Measurements from ENCODE around the gene AIRE. TPM values are rescaled to one million over a fixed set of nuclear protein-coding genes. Genes with fewer than 3 reads are reported as not detected.

Gene AIRE
- total RNA-seq, 4 donors from 2014 or later, result not detected

DNA sequence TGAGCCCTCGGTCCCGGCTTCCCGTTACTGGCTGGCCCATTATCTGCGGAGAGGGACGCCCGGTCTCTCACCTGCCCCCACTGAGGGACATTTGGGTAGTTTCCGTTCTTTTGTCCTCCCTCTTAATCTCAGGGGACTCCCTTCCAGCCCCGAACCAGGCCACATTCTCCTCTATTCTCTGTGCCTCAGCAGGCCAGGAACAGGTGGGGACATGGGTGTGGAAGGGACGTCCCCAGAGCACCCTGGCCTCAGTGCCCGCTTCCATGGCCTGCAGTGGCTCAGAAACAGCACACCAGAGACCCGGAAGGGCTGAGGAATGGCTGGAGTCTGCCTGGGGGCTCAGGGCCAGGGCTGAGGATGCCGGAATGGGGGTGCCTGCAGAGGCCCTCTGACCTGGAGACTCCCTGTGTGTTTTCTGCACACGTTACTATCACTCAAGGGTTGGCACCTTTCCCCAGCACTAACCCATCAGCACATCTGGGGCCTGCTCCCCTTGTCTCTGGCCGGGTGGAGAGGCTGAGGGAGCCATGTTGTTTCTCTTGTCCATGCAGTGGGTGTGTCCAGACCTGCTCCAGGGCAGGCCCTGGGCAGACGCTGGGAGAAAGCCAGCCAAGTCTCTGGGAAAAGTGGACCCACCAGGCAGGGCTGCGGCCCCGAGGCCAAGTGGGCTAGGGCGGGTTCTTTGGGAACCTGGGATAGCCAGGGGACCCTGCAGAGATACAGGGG, 14.0 kb upstream of the AIRE start:
- no peak for TF ChIP-seq POLR2A (IDR thresholded peaks at IDR 0.05)
- no peak overlapping the region for H3K27ac ChIP-seq
- no peaks in the 10 kb centered on the region for H3K36me3 ChIP-seq
- no peaks in the 10 kb centered on the region for H3K9me3 ChIP-seq
- ATAC-seq (no peak), DNase-seq (no peak)
- no peaks in the 10 kb centered on the region for H3K4me1 ChIP-seq
- H3K27me3 ChIP-seq, result no peaks in the 10 kb centered on the region
- H3K4me3 ChIP-seq, result no peak overlapping the region
- intact Hi-C loops (cut with DNase I; ENCODE audit: low total_unique reads) (no loop called here), in situ Hi-C loops (cut with MboI; ENCODE audit: low sequenced_read_pairs in 4 of 4) (no loop called here)

DNA sequence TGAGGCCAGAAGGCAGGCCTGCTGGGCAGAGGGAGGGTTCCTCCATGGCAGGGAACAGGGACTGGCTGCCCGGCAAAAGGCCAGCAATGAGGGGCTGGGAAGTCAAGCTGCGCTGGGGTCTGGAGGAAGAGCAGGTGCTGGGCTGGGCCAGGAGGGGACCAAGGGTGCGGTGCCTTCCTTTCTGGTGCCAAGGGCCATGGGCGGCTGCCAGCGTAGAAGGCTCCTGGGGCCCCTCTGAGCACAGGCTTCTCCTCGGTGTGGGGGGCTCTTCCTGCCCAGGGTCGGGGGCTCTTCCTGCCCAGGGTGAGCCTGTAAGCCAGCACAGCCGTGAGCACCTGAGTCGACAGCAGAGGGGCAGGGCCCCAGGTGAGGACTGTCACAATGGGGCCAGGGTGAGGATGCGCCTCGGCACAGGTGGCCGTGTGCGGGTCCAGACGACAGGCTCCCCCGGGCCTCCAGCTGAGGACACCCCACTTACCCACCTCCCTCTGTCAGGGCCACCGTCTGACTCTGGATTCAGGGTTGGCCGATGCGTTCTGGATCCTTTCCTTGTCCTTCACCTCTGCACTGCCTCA, 13.3 kb upstream of the AIRE start:
- H3K27me3 ChIP-seq, result no peaks in the 10 kb centered on the region
- intact Hi-C loops (cut with DNase I; ENCODE audit: low total_unique reads) (no loop called here), in situ Hi-C loops (cut with MboI; ENCODE audit: low sequenced_read_pairs in 4 of 4) (no loop called here)
- H3K27ac ChIP-seq, result no peak overlapping the region
- DNase-seq, result no peak
- TF ChIP-seq, protein P1, sequence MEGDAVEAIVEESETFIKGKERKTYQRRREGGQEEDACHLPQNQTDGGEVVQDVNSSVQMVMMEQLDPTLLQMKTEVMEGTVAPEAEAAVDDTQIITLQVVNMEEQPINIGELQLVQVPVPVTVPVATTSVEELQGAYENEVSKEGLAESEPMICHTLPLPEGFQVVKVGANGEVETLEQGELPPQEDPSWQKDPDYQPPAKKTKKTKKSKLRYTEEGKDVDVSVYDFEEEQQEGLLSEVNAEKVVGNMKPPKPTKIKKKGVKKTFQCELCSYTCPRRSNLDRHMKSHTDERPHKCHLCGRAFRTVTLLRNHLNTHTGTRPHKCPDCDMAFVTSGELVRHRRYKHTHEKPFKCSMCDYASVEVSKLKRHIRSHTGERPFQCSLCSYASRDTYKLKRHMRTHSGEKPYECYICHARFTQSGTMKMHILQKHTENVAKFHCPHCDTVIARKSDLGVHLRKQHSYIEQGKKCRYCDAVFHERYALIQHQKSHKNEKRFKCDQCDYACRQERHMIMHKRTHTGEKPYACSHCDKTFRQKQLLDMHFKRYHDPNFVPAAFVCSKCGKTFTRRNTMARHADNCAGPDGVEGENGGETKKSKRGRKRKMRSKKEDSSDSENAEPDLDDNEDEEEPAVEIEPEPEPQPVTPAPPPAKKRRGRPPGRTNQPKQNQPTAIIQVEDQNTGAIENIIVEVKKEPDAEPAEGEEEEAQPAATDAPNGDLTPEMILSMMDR (IDR thresholded peaks at IDR 0.05 in 4 of 5, conservative IDR thresholded peaks at IDR 0.05 in 1 of 5), result no peak
- no peak for TF ChIP-seq POLR2A (IDR thresholded peaks at IDR 0.05)
- H3K4me1 ChIP-seq, result no peaks in the 10 kb centered on the region
- no peak overlapping the region for H3K4me3 ChIP-seq
- H3K9me3 ChIP-seq, result no peaks in the 10 kb centered on the region
- H3K36me3 ChIP-seq, result no peaks in the 10 kb centered on the region
- ATAC-seq, result no peak

DNA sequence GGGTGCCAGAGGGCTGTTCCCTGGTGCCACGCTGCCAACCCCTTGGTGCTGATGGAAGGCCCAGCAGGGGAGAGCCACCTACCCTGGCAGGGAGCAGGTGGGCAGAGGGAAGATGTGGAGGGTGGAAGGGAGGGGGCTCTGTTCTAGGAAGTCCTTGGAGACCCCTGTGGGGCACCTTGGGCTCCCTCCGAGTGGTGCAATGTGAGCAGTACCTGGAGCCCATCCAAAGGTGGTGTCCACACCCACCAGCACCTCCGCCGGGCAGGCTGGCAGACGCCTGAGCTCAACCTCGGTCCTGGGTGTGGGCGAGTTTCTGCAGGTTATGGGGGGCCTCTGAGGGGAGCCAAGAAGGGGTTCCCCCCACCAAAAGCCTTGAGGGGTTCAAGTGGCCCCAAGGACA, 12.6 kb upstream of the AIRE start:
- no peak overlapping the region for H3K27ac ChIP-seq
- no peak overlapping the region for H3K4me3 ChIP-seq
- H3K27me3 ChIP-seq, result no peaks in the 10 kb centered on the region
- no peaks in the 10 kb centered on the region for H3K36me3 ChIP-seq
- ATAC-seq (no peak), DNase-seq (no peak)
- intact Hi-C loops (cut with DNase I; ENCODE audit: low total_unique reads), result no loop called here
- no peaks in the 10 kb centered on the region for H3K4me1 ChIP-seq
- in situ Hi-C loops (cut with MboI; ENCODE audit: low sequenced_read_pairs in 4 of 4), result no loop called here
- no peaks in the 10 kb centered on the region for H3K9me3 ChIP-seq
- TF ChIP-seq, protein P1 (IDR thresholded peaks at IDR 0.05 in 4 of 5, conservative IDR thresholded peaks at IDR 0.05 in 1 of 5), result no peak
- TF ChIP-seq POLR2A (IDR thresholded peaks at IDR 0.05), result no peak

DNA sequence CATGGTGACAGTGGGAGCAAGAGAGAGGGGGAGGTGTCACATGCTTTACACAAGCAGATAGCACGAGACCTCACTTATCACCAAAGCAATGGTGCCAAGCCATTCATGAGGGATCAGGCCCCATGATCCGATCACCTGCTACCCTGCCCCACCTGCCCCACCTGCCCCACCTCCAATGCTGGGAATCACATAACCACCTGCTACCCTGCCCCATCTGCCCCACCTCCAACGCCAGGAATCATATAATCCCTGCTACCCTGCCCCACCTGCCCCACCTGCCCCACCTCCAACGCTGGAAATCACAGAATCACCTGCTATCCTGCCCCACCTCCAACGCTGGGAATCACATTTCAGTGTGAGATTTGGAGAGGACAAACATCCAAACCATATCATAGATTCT, 10.6 kb upstream of the AIRE start:
- H3K9me3 ChIP-seq, result no peaks in the 10 kb centered on the region
- H3K27me3 ChIP-seq, result no peaks in the 10 kb centered on the region
- ATAC-seq (no peak), DNase-seq (no peak)
- H3K4me1 ChIP-seq, result no peaks in the 10 kb centered on the region
- H3K36me3 ChIP-seq, result no peaks in the 10 kb centered on the region
- in situ Hi-C loops (cut with MboI; ENCODE audit: low sequenced_read_pairs in 4 of 4), result no loop called here
- intact Hi-C loops (cut with DNase I; ENCODE audit: low total_unique reads), result no loop called here
- H3K27ac ChIP-seq, result no peak overlapping the region
- no peak overlapping the region for H3K4me3 ChIP-seq
- TF ChIP-seq, protein P1 (IDR thresholded peaks at IDR 0.05 in 4 of 5, conservative IDR thresholded peaks at IDR 0.05 in 1 of 5), result no peak
- no peak for TF ChIP-seq POLR2A (IDR thresholded peaks at IDR 0.05)

DNA sequence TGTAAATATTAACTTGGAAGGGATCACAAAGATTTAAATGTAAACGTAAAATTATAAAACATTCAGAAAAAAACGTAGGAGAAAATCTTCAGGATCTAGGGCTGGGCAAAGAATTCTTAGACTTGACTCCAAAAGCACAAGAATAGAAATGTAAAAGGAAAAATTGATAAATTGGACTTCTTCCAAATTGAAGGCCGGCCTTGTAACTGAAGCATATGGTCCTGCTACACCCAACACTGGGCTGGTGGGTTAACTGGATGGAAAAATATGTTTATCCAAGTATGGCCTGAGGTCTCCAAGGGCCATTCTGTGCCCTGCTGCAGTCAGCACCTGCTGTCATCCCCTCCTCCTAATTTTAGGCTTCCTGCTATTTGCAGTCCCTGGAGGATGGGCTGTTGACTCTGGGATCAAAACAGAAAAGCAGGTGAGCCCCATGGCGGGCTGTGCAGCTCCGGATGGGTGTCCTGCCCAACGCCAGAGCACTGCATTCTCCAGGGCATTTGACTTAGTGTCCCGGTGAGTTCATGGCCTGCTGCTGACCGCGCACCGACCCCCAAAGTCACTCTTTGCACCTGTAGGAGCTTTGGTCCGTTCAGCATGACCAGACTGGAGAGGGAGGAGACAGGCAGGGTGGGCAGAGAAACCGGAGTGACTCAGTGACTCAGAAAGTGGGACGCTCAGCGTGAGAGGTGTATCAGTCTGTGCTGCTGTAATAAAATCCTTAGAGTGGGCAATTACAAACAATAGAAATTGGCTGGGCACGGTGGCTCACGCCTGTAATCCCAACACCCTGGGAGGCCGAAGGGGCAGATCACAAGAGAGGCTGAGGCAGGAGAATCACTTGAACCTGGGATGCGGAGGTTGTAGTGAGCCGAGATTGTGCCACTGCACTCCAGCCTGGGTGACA, 6.1 kb upstream of the AIRE start:
- intact Hi-C loops (cut with DNase I; ENCODE audit: low total_unique reads), result no loop called here
- H3K4me1 ChIP-seq, result no peaks in the 10 kb centered on the region
- no peaks in the 10 kb centered on the region for H3K36me3 ChIP-seq
- no peak overlapping the region for H3K4me3 ChIP-seq
- H3K27me3 ChIP-seq, result no peaks in the 10 kb centered on the region
- in situ Hi-C loops (cut with MboI; ENCODE audit: low sequenced_read_pairs in 4 of 4), result no loop called here
- no peaks in the 10 kb centered on the region for H3K9me3 ChIP-seq
- TF ChIP-seq POLR2A (IDR thresholded peaks at IDR 0.05), result no peak
- TF ChIP-seq, protein P1 (IDR thresholded peaks at IDR 0.05 in 4 of 5, conservative IDR thresholded peaks at IDR 0.05 in 1 of 5), result no peak
- no peak for DNase-seq
- no peak for ATAC-seq
- no peak overlapping the region for H3K27ac ChIP-seq

Measured in gastrocnemius medialis (tissue), 4 donors.